GM12878 (cell line): ENCODE results near the gene TRPV5. TPM values are rescaled to one million over a fixed set of nuclear protein-coding genes. Genes with fewer than 3 reads are reported as not detected.

ENCODE experiments used
- ATAC-seq: fragments of 200-7000 bp; cut with Tn5 transposase; 3 replicates; pipeline ENCODE4 v1.9.1; 2020; ENCODE audit warnings: mild to moderate bottlenecking, moderate library complexity
- BruUV-seq: library from RNA; stranded (reverse); fragments of 400-500 nt; replicated peaks from 2 replicates; lab custom pipeline; 2021; lab: Mats Ljungman, UMichigan
- CTCF ChIA-PET: fragments of 300-600 bp; sonication (Branson Sonifier 250); formaldehyde crosslinking; extraction: SDS; loops from one replicate; lab custom pipeline; 2021; ENCODE audit warnings: inconsistent platforms; lab: Yijun Ruan, JAX
- POLR2A ChIA-PET: fragments of 350-600 bp; formaldehyde crosslinking; extraction: SDS; loops from one replicate; lab custom pipeline; 2021; ENCODE audit warnings: inconsistent platforms; lab: Charles Lee
- RAD21 ChIA-PET: fragments of 300-600 bp; sonication (Branson Sonifier 250); formaldehyde crosslinking; loops from one replicate; lab custom pipeline; 2023; ENCODE audit warnings: antibody characterized with exemption; ENCODE audit not compliant: unreplicated experiment; lab: Charles Lee
- SMC1A ChIA-PET: fragments of 300-600 bp; sonication (Branson Sonifier 250); formaldehyde crosslinking; loops from one replicate; lab custom pipeline; 2023; ENCODE audit not compliant: unreplicated experiment, uncharacterized antibody; lab: Charles Lee
- DNase-seq: peaks from one replicate; pipeline ENCODE4 v3.0.0-alpha.2; 2011; ENCODE audit warnings: low read depth, low spot score
- FAIRE-seq: peaks from 3 replicates; lab custom pipeline; 2011; peaks lifted over from hg19 to GRCh38; lab: Jason Lieb, UNC
- H2AFZ ChIP-seq: 2 replicates; pipeline ENCODE4 v1.6.0; 2011; ENCODE audit warnings: low read depth, low read length, control low read depth; ENCODE audit not compliant: control insufficient read depth
- H3K27ac ChIP-seq: 2 replicates; pipeline ENCODE4 v1.5.1; 2011; ENCODE audit warnings: control low read depth; ENCODE audit not compliant: control insufficient read depth, insufficient read depth
- H3K27me3 ChIP-seq, 2 experiments: replicated peaks in 1 of 2; 2 replicates each; pipeline versions ENCODE4 v1.6.0 to v1.6.1; 2011; ENCODE audit warnings: low read length in 1 of 2; ENCODE audit not compliant: control insufficient read depth in 2 of 2, insufficient read depth in 2 of 2
- H3K36me3 ChIP-seq, 2 experiments: 2 replicates each; pipeline ENCODE4 v1.5.1; 2011; ENCODE audit warnings: low read length in 1 of 2; ENCODE audit not compliant: control insufficient read depth in 2 of 2, insufficient read depth in 2 of 2
- H3K4me1 ChIP-seq: 2 replicates; pipeline ENCODE4 v1.6.1; 2011; ENCODE audit warnings: mild to moderate bottlenecking, low read length, moderate library complexity, mixed read lengths; ENCODE audit not compliant: control insufficient read depth, insufficient read depth
- H3K4me2 ChIP-seq: 2 replicates; pipeline ENCODE4 v1.6.0; 2011; ENCODE audit warnings: control low read depth; ENCODE audit not compliant: control insufficient read depth, insufficient read depth
- H3K4me3 ChIP-seq: fragments of 200-600 bp; sonication (generic); 2 replicates; pipeline ENCODE4 v1.5.1; 2016
- H3K79me2 ChIP-seq: 2 replicates; pipeline ENCODE4 v1.6.0; 2011; ENCODE audit warnings: low read length; ENCODE audit not compliant: control insufficient read depth, insufficient read depth
- H3K9ac ChIP-seq: 2 replicates; pipeline ENCODE4 v1.8.0; 2011; ENCODE audit warnings: low read length, control low read depth, mixed read lengths; ENCODE audit not compliant: control insufficient read depth, insufficient read depth
- H3K9me3 ChIP-seq: replicated peaks from 3 replicates; pipeline ENCODE4 v1.5.1; 2011; ENCODE audit warnings: mild to moderate bottlenecking, low read length; ENCODE audit not compliant: control insufficient read depth, insufficient read depth
- H4K20me1 ChIP-seq: 2 replicates; pipeline ENCODE4 v1.6.0; 2011; ENCODE audit not compliant: control insufficient read depth, insufficient read depth
- E2F4 ChIP-seq: IDR thresholded peaks from 2 replicates; pipeline ENCODE4 v1.6.1; 2012; ENCODE audit warnings: low read depth, low read length, improper control_type of control experiment
- IRF5 ChIP-seq: fragments of 450-650 bp; IDR thresholded peaks from 2 replicates; pipeline ENCODE4 v1.6.1; 2017; ENCODE audit warnings: borderline replicate concordance
- NBN ChIP-seq: fragments of 450-650 bp; IDR thresholded peaks from 2 replicates; pipeline ENCODE4 v1.6.1; 2016
- RELB ChIP-seq: fragments of 450-650 bp; IDR thresholded peaks from 2 replicates; pipeline ENCODE4 v1.6.1; 2017; ENCODE audit warnings: low read depth, mild to moderate bottlenecking, moderate library complexity
- STAT1 ChIP-seq: fragments of 450-650 bp; conservative IDR thresholded peaks from 2 replicates; pipeline ENCODE4 v1.6.1; 2014; ENCODE audit warnings: antibody characterized with exemption, mild to moderate bottlenecking
- ZNF217 ChIP-seq: fragments of 450-650 bp; IDR thresholded peaks from 2 replicates; pipeline ENCODE4 v1.6.1; 2017; ENCODE audit warnings: antibody characterized with exemption, mild to moderate bottlenecking
- WGBS: methylation state at CpG from one replicate; pipeline ENCODE4 v1.1.6; 2016; ENCODE audit warnings: low lambda C conversion rate; ENCODE audit not compliant: insufficient replicate concordance, insufficient coverage; ENCODE audit errors: missing lambda C conversion rate; 5-methylcytosine and 5-hydroxymethylcytosine counted together
- in situ Hi-C: fragments of 300-500 bp; cut with MboI; formaldehyde crosslinking; loops from 9 replicates; pipeline ENCODE4 v1.14.3; 2018; ENCODE audit warnings: mixed read lengths
- intact Hi-C: fragments of 100-400 bp; cut with micrococcal nuclease; formaldehyde crosslinking; loops from one replicate; pipeline ENCODE4 v1.14.2; 2022; ENCODE audit not compliant: unreplicated experiment
- polyA plus RNA-seq, 11 experiments: library from polyadenylated mRNA; depleted of rRNA in 4 of 11; unstranded in 6 of 11; stranded (reverse) in 5 of 11; fragments of >200 nt; fragmentation: Nextera tagmentation in 4 of 11; fragmentation: Illumina TruSeq in 1 of 11; extraction: Ambion mirVana in 4 of 11; extraction: Trizol in 1 of 11; gene quantifications; 1 replicate in 1 of 11; 2 replicates in 10 of 11; pipeline versions ENCODE4 v1.2.1 to v1.2.3, GENCODE V29; 2011 to 2016; ENCODE audit warnings: inconsistent platforms in 2 of 11, missing spikeins in 2 of 11, low read depth in 1 of 11
- total RNA-seq, 4 experiments: library from RNA; depleted of rRNA in 3 of 4; stranded (reverse); fragments of >200 nt in 3 of 4; fragmentation: Illumina TruSeq in 1 of 4; extraction: Trizol in 1 of 4; gene quantifications; 2 replicates each; pipeline versions ENCODE4 v1.2.1 to v1.2.3, GENCODE V29; 2013 to 2021
- TF ChIP-seq, protein P1 (sequence below): fragments of 450-650 bp; IDR thresholded peaks from 2 replicates; pipeline ENCODE4 v1.6.1; 2016; ENCODE audit warnings: mild to moderate bottlenecking
- TF ChIP-seq, protein P2 (sequence below): fragments of 450-650 bp; conservative IDR thresholded peaks from 2 replicates; pipeline ENCODE4 v1.6.1; 2017; ENCODE audit warnings: mild to moderate bottlenecking, moderate library complexity
- TF ChIP-seq, protein P3 (sequence below): IDR thresholded peaks from 2 replicates; pipeline ENCODE4 v1.6.1; 2011; ENCODE audit warnings: borderline replicate concordance, low read depth, mild to moderate bottlenecking, moderate library complexity, mixed read lengths, low read length; ENCODE audit not compliant: insufficient read depth; ENCODE audit errors: extremely low read length
- TF ChIP-seq, protein P4 (sequence below): fragments of 450-650 bp; IDR thresholded peaks from 2 replicates; pipeline ENCODE4 v1.6.1; 2017; ENCODE audit warnings: mild to moderate bottlenecking

TRPV5 gene
- total and polyA plus RNA-seq, 10 of the 15 experiments (the other 5 are each of a cell fraction or from before 2014, with no cell fraction given), result not detected

- Histone ChIP-seq H3K9ac (no peak overlapping the region), H2AFZ (no peak overlapping the region), H3K27me3 (peaks cover 0 to 3% of the 10 kb centered on the region in 2 experiments; a peak in 2 of 4 replicates), H3K36me3 (no peaks in the 10 kb centered on the region), H3K4me2 (no peak overlapping the region), H3K79me2 (no peaks in the 10 kb centered on the region), H3K9me3 (no peaks in the 10 kb centered on the region), H3K27ac (no peak overlapping the region), H3K4me1 (no peaks in the 10 kb centered on the region), H3K4me3 (no peak overlapping the region), H4K20me1 (no peaks in the 10 kb centered on the region)
- BruUV-seq, result no TSS peak
- intact Hi-C loops (no loop called here), in situ Hi-C loops (no loop called here)
- no peak for ATAC-seq
- POLR2A ChIA-PET, result interaction anchor here (0.7 kb wide), 1 partner anchor 240 kb away, joined by 3 read pairs; no protein-coding TSS in a partner anchor
- SMC1A ChIA-PET, result no interaction called here
- TF ChIP-seq NBN (no peak), IRF5 (no peak), RELB (no peak), E2F4 (no peak), STAT1 (no peak), ZNF217 (no peak)
- TF ChIP-seq, protein P1, sequence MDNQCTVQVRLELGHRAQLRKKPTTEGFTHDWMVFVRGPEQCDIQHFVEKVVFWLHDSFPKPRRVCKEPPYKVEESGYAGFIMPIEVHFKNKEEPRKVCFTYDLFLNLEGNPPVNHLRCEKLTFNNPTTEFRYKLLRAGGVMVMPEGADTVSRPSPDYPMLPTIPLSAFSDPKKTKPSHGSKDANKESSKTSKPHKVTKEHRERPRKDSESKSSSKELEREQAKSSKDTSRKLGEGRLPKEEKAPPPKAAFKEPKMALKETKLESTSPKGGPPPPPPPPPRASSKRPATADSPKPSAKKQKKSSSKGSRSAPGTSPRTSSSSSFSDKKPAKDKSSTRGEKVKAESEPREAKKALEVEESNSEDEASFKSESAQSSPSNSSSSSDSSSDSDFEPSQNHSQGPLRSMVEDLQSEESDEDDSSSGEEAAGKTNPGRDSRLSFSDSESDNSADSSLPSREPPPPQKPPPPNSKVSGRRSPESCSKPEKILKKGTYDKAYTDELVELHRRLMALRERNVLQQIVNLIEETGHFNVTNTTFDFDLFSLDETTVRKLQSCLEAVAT, result no peak
- TF ChIP-seq, protein P2, sequence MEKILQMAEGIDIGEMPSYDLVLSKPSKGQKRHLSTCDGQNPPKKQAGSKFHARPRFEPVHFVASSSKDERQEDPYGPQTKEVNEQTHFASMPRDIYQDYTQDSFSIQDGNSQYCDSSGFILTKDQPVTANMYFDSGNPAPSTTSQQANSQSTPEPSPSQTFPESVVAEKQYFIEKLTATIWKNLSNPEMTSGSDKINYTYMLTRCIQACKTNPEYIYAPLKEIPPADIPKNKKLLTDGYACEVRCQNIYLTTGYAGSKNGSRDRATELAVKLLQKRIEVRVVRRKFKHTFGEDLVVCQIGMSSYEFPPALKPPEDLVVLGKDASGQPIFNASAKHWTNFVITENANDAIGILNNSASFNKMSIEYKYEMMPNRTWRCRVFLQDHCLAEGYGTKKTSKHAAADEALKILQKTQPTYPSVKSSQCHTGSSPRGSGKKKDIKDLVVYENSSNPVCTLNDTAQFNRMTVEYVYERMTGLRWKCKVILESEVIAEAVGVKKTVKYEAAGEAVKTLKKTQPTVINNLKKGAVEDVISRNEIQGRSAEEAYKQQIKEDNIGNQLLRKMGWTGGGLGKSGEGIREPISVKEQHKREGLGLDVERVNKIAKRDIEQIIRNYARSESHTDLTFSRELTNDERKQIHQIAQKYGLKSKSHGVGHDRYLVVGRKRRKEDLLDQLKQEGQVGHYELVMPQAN, result no peak
- TF ChIP-seq, protein P3, sequence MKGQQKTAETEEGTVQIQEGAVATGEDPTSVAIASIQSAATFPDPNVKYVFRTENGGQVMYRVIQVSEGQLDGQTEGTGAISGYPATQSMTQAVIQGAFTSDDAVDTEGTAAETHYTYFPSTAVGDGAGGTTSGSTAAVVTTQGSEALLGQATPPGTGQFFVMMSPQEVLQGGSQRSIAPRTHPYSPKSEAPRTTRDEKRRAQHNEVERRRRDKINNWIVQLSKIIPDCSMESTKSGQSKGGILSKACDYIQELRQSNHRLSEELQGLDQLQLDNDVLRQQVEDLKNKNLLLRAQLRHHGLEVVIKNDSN, result no peak
- TF ChIP-seq, protein P4, sequence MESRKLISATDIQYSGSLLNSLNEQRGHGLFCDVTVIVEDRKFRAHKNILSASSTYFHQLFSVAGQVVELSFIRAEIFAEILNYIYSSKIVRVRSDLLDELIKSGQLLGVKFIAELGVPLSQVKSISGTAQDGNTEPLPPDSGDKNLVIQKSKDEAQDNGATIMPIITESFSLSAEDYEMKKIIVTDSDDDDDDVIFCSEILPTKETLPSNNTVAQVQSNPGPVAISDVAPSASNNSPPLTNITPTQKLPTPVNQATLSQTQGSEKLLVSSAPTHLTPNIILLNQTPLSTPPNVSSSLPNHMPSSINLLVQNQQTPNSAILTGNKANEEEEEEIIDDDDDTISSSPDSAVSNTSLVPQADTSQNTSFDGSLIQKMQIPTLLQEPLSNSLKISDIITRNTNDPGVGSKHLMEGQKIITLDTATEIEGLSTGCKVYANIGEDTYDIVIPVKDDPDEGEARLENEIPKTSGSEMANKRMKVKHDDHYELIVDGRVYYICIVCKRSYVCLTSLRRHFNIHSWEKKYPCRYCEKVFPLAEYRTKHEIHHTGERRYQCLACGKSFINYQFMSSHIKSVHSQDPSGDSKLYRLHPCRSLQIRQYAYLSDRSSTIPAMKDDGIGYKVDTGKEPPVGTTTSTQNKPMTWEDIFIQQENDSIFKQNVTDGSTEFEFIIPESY, result no peak
- WGBS, result 32% methylated on average over 3 of the region's 3 CpGs
- FAIRE-seq, result no peak
- RAD21 ChIA-PET, result no interaction called here
- CTCF ChIA-PET, result interaction anchor here (0.6 to 2.8 kb wide), 3 partner anchors 21 to 403 kb away, joined by 3 to 7 read pairs (median 3); no protein-coding TSS in a partner anchor
- no peak for DNase-seq
Observed at GRCh38 chr7:142917447-142917846, 16.1 kb downstream of the TRPV5 start.
